GM21381 (cell line): ENCODE results near the gene IKZF3.
"Not testable (repeated sequence)": the region's sequence is repeated elsewhere in the genome, so short reads cannot be mapped to it uniquely, and the experiment has no call there.

Experiments
- ATAC-seq: cut with Tn5 transposase; IDR thresholded peaks from one replicate; pipeline ENCODE4 v1.9.1; 2021; ENCODE audit warnings: mild to moderate bottlenecking, moderate library complexity; ENCODE audit not compliant: unreplicated experiment

The IKZF3 gene

GRCh38 chr17:39757176-39757662, 106.9 kb downstream of the IKZF3 start:
- ATAC-seq, result no peak

GRCh38 chr17:39756380-39757079, 107.6 kb downstream of the IKZF3 start:
- no peak for ATAC-seq

- no peak for ATAC-seq
Observed at GRCh38 chr17:39755554-39756379, 108.3 kb downstream of the IKZF3 start.

- no peak for ATAC-seq
Observed at GRCh38 chr17:39754958-39755553, 109.1 kb downstream of the IKZF3 start.

- ATAC-seq, result peak; percentile 55
Observed at GRCh38 chr17:39754161-39754957, 109.8 kb downstream of the IKZF3 start.

GRCh38 chr17:39753514-39754160, 110.5 kb downstream of the IKZF3 start:
- peak; percentile 22 for ATAC-seq

- no peak for ATAC-seq
Observed at GRCh38 chr17:39752241-39752881, 111.8 kb downstream of the IKZF3 start.

GRCh38 chr17:39751637-39752036, 112.5 kb downstream of the IKZF3 start:
- ATAC-seq, result no peak

GRCh38 chr17:39751016-39751543, 113.0 kb downstream of the IKZF3 start:
- ATAC-seq, result no peak

- no peak for ATAC-seq
Observed at GRCh38 chr17:39750131-39751015, 113.7 kb downstream of the IKZF3 start.

- not testable (repeated sequence) for ATAC-seq
Observed at GRCh38 chr17:39748444-39749034, 115.6 kb downstream of the IKZF3 start.

GRCh38 chr17:39747745-39748144, 116.4 kb downstream of the IKZF3 start:
- no peak for ATAC-seq

GRCh38 chr17:39746145-39746461, 118.0 kb downstream of the IKZF3 start:
- ATAC-seq, result no peak

GRCh38 chr17:39745335-39746144, 118.6 kb downstream of the IKZF3 start:
- ATAC-seq, result no peak

- no peak for ATAC-seq
Observed at GRCh38 chr17:39744836-39745215, 119.3 kb downstream of the IKZF3 start.

GRCh38 chr17:39744075-39744835, 119.9 kb downstream of the IKZF3 start:
- ATAC-seq, result no peak
